ENCODE measurements around the gene DNAH9.

DNAH9 gene

DNA sequence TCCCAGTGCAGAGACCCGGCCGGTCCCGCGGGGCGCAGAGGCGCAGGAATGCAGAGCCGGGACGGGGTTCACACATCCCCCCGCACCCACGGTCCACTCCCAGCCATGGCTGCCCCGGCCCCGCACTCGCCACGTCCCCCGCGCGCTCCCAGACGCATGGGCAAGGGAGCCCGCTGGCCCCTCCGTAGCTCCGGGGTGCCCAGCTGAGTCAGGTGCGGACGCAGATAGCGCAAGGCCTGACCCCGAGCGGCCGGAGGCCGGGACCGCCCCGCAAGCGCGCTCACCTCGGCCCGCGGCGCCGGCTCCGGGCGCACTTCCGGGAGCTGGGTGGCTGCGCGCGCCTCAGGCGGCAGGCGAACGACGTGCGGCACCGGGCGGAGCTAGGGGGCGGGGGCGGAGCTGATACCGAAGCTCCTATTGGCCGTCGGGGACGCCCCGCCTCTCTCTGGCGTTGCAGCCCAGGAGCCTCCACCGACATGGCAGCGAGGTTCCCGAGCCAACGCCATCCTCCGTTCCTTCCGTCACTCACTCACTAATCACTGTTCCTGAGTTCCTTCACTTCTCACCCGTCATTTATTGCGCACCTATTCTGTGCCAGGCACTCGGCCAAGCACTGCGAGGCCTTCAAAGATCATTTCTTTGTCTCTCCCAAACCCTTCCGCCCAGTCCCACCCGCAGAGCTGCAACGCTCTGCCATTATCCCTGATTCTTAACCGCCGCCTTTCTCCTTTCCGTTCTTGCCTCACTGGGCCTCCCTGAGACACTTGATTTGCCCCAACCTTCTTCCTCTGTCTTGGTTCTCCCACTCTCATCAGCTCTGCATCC, 399.1 kb downstream of the DNAH9 start, which contains the start of gene ZNF18:
ZNF18 (minus strand) TSS at position 329 of the 825 bp plus-strand sequence. CDS start 4,646 bp downstream, outside the sequence.
- no peak for FAIRE-seq

GRCh38 chr17:11997972-11998233, 399.6 kb downstream of the DNAH9 start:
- no peak for FAIRE-seq

- no peak for FAIRE-seq
These were observed 401.4 kb downstream of the DNAH9 start for GRCh38 chr17:11999696-12000095.

- FAIRE-seq = no peak
These were observed 409.2 kb downstream of the DNAH9 start for GRCh38 chr17:12007466-12007865.

All from islet of Langerhans (tissue), 1 donor.